ENCODE data around the gene SKIL. TPM values are rescaled to one million over a fixed set of nuclear protein-coding genes. Genes with fewer than 3 reads are reported as not detected.
A peak's percentile ranks its signal among the peaks of the same experiment; 100 is the strongest.

SKIL gene
- total RNA-seq, 2 donors from 2014 or later: 16.9 to 41.3 TPM

GRCh38 chr3:170354760-170355159 is 2.8 kb upstream of the SKIL start:
- Histone ChIP-seq H3K36me3 (no peaks in the 10 kb centered on the region), H3K4me1 (peaks cover 3% of the 10 kb centered on the region), H3K27me3 (no peaks in the 10 kb centered on the region), H3K9me3 (no peaks in the 10 kb centered on the region), H3K9ac (ENCODE audit: low read depth in 2 of 2, low read length in 2 of 2) (no peak overlapping the region), H3K4me3 (no peak overlapping the region), H3K27ac (no peak overlapping the region)
- intact Hi-C loops (cut with DNase I): no loop called here
- TF ChIP-seq, protein P1, sequence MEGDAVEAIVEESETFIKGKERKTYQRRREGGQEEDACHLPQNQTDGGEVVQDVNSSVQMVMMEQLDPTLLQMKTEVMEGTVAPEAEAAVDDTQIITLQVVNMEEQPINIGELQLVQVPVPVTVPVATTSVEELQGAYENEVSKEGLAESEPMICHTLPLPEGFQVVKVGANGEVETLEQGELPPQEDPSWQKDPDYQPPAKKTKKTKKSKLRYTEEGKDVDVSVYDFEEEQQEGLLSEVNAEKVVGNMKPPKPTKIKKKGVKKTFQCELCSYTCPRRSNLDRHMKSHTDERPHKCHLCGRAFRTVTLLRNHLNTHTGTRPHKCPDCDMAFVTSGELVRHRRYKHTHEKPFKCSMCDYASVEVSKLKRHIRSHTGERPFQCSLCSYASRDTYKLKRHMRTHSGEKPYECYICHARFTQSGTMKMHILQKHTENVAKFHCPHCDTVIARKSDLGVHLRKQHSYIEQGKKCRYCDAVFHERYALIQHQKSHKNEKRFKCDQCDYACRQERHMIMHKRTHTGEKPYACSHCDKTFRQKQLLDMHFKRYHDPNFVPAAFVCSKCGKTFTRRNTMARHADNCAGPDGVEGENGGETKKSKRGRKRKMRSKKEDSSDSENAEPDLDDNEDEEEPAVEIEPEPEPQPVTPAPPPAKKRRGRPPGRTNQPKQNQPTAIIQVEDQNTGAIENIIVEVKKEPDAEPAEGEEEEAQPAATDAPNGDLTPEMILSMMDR (IDR thresholded peaks at IDR 0.05): no peak
- DNase-seq: no peak

GRCh38 chr3:170355738-170356595 is 1.5 kb upstream of the SKIL start:
- H3K36me3 ChIP-seq: no peaks in the 10 kb centered on the region
- H3K27me3 ChIP-seq: no peaks in the 10 kb centered on the region
- no peaks in the 10 kb centered on the region for H3K9me3 ChIP-seq
- H3K27ac ChIP-seq: peak overlapping the region; percentile 88
- TF ChIP-seq, protein P1 (IDR thresholded peaks at IDR 0.05): no peak
- H3K9ac ChIP-seq (ENCODE audit: low read depth in 2 of 2, low read length in 2 of 2): peak overlapping the region; percentile 77 to 91
- H3K4me1 ChIP-seq: peaks cover 3% of the 10 kb centered on the region
- H3K4me3 ChIP-seq: peak overlapping the region; percentile 36
- peak; percentile 43 for DNase-seq
- intact Hi-C loops (cut with DNase I): no loop called here

DNA sequence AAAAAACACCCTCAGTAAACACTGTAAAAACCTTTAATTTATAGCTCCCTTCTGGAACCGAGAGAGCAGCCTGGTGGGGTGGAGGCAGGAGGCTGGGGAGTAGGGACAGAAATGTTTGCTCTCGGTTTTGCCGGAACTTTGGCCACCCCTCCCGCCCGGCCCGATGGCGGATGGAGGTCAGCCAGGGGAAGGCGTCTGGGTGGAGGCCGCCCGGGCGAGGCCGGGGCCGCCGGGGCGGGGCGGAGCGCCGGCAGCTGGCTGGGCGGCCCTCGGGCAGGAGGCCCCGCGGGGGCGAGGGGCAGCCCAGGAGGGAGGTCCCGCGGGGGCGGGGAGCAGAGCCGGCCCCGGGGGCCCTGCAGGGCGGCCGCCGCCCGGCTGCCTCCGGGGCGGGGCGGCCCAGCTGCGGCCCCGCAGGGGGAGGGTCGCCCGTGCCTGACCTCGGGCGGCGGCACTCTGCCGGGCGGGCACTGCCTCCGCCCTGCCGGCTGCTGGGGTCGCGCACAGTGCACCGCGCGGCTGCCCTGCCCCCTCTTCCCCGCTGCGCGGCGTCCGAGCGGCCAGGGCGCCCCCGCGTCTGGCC is 829 bp upstream of the SKIL start:
- H3K27me3 ChIP-seq: no peaks in the 10 kb centered on the region
- intact Hi-C loops (cut with DNase I): no loop called here
- no peaks in the 10 kb centered on the region for H3K9me3 ChIP-seq
- TF ChIP-seq, protein P1 (IDR thresholded peaks at IDR 0.05): no peak
- H3K4me1 ChIP-seq: peaks cover 3% of the 10 kb centered on the region
- peak overlapping the region; percentile 88 for H3K27ac ChIP-seq
- DNase-seq: peak; percentile 91
- peak overlapping the region; percentile 77 to 91 for H3K9ac ChIP-seq (ENCODE audit: low read depth in 2 of 2, low read length in 2 of 2)
- no peaks in the 10 kb centered on the region for H3K36me3 ChIP-seq
- peak overlapping the region; percentile 36 for H3K4me3 ChIP-seq

GRCh38 chr3:170358042-170359010 is 811 bp downstream of the SKIL start:
- DNase-seq: peak; percentile 85
- peaks cover 3% of the 10 kb centered on the region for H3K4me1 ChIP-seq
- H3K27me3 ChIP-seq: no peaks in the 10 kb centered on the region
- TF ChIP-seq, protein P1 (IDR thresholded peaks at IDR 0.05): no peak
- intact Hi-C loops (cut with DNase I): no loop called here
- H3K9ac ChIP-seq (ENCODE audit: low read depth in 2 of 2, low read length in 2 of 2): peak overlapping the region; percentile 89 to 92
- peak overlapping the region; percentile 88 for H3K27ac ChIP-seq
- no peaks in the 10 kb centered on the region for H3K9me3 ChIP-seq
- peak overlapping the region; percentile 93 for H3K4me3 ChIP-seq
- H3K36me3 ChIP-seq: no peaks in the 10 kb centered on the region

GRCh38 chr3:170359178-170359704 is 1.7 kb downstream of the SKIL start:
- Histone ChIP-seq H3K4me3 (peak overlapping the region; percentile 93), H3K9me3 (no peaks in the 10 kb centered on the region), H3K36me3 (no peaks in the 10 kb centered on the region), H3K4me1 (peaks cover 3% of the 10 kb centered on the region), H3K9ac (ENCODE audit: low read depth in 2 of 2, low read length in 2 of 2) (no peak overlapping the region), H3K27ac (no peak overlapping the region), H3K27me3 (no peaks in the 10 kb centered on the region)
- no peak for DNase-seq
- intact Hi-C loops (cut with DNase I): no loop called here
- TF ChIP-seq, protein P1 (IDR thresholded peaks at IDR 0.05): no peak
